Activated CD4-positive, CD25-positive, alpha-beta regulatory T cell treated with anti-CD3 and anti-CD28 coated beads, Interleukin-2, amount 50 U/mL, for 72 hours (primary cell): ENCODE data around the gene CDR2L.
"Not testable (repeated sequence)": the region's sequence is repeated elsewhere in the genome, so short reads cannot be mapped to it uniquely, and the experiment has no call there.

Experiments used
- DNase-seq: peaks from one replicate; pipeline ENCODE4 v3.0.0; 2021

The CDR2L gene

GRCh38 chr17:74959826-74960515, 27.5 kb upstream of the CDR2L start:
- DNase-seq: no peak

- DNase-seq: no peak
Observed at GRCh38 chr17:74960570-74961342, 26.7 kb upstream of the CDR2L start.

GRCh38 chr17:74961657-74962350, 25.6 kb upstream of the CDR2L start:
- DNase-seq: peak; percentile 90

GRCh38 chr17:74962622-74963394, 24.6 kb upstream of the CDR2L start:
- no peak for DNase-seq

GRCh38 chr17:74963656-74964055, 23.8 kb upstream of the CDR2L start:
- DNase-seq: no peak

- DNase-seq: no peak
Observed at GRCh38 chr17:74964246-74964761, 23.1 kb upstream of the CDR2L start.

GRCh38 chr17:74964988-74965622, 22.3 kb upstream of the CDR2L start:
- no peak for DNase-seq

- no peak for DNase-seq
Observed at GRCh38 chr17:74968361-74968780, 19.1 kb upstream of the CDR2L start.

- DNase-seq: not testable (repeated sequence)
Observed at GRCh38 chr17:74969501-74969900, 17.9 kb upstream of the CDR2L start.

- DNase-seq: no peak
Observed at GRCh38 chr17:74970395-74970794, 17.0 kb upstream of the CDR2L start.

GRCh38 chr17:74971069-74971841, 16.2 kb upstream of the CDR2L start:
- DNase-seq: no peak

GRCh38 chr17:74971842-74972106, 15.7 kb upstream of the CDR2L start:
- no peak for DNase-seq

GRCh38 chr17:74972107-74972972, 15.1 kb upstream of the CDR2L start, which contains the start of gene HID1:
Gene HID1, minus strand, starts transcription at chr17:74972759. Its CDS starts 103 bp downstream, at chr17:74972656.
- peak; percentile 70 for DNase-seq

GRCh38 chr17:74972973-74973328, 14.5 kb upstream of the CDR2L start:
- no peak for DNase-seq

GRCh38 chr17:74975943-74976342, 11.5 kb upstream of the CDR2L start:
- no peak for DNase-seq

- DNase-seq: no peak
Observed at GRCh38 chr17:74977802-74978201, 9.6 kb upstream of the CDR2L start.

GRCh38 chr17:74978240-74978639, 9.2 kb upstream of the CDR2L start:
- no peak for DNase-seq

GRCh38 chr17:74979408-74980146, 7.9 kb upstream of the CDR2L start:
- no peak for DNase-seq

- peak; percentile 34 for DNase-seq
Observed at GRCh38 chr17:74981318-74981978, 6.0 kb upstream of the CDR2L start.
